Liver (tissue), 9 donors: ENCODE data around the gene RAB11FIP5. TPM values are rescaled to one million over a fixed set of nuclear protein-coding genes. Genes with fewer than 3 reads are reported as not detected.

Experiments used
- DNase-seq: peaks from one replicate; pipeline ENCODE4 v3.0.0-alpha.2; 2017; ENCODE audit warnings: low spot score
- H3K27ac ChIP-seq, 2 donors: one replicate each; pipeline ENCODE4 v1.7.0; 2013; ENCODE audit warnings: inconsistent platforms in 2 of 2, low read length in 2 of 2, control low read depth in 1 of 2, low read depth in 1 of 2, mild to moderate bottlenecking in 1 of 2
- H3K27me3 ChIP-seq, 4 donors: one replicate each; pipeline versions ENCODE4 v1.6.1 to v1.7.0; 2013; ENCODE audit warnings: low read length in 3 of 4, inconsistent platforms in 1 of 4, mild to moderate bottlenecking in 1 of 4, moderate library complexity in 1 of 4; ENCODE audit not compliant: control insufficient read depth in 4 of 4, insufficient read depth in 4 of 4
- H3K36me3 ChIP-seq, 4 donors: one replicate each; pipeline versions ENCODE4 v1.6.1 to v1.7.0; 2013; ENCODE audit warnings: low read length in 3 of 4, mild to moderate bottlenecking in 3 of 4, low read depth in 1 of 4, moderate library complexity in 1 of 4; ENCODE audit not compliant: control insufficient read depth in 4 of 4, insufficient read depth in 3 of 4
- H3K4me1 ChIP-seq, 4 donors: one replicate each; pipeline versions ENCODE4 v1.6.1 to v1.7.0; 2013; ENCODE audit warnings: low read length in 3 of 4, mild to moderate bottlenecking in 3 of 4, moderate library complexity in 1 of 4; ENCODE audit not compliant: control insufficient read depth in 4 of 4, insufficient read depth in 4 of 4
- H3K4me3 ChIP-seq, 3 donors: one replicate each; pipeline versions ENCODE4 v1.6.1 to v1.7.0; 2013; ENCODE audit warnings: low read length in 3 of 3, control low read depth in 1 of 3, low read depth in 1 of 3, mild to moderate bottlenecking in 1 of 3
- H3K9ac ChIP-seq, 2 donors: one replicate each; pipeline ENCODE4 v1.7.0; 2013; ENCODE audit warnings: low read length in 2 of 2, mild to moderate bottlenecking in 2 of 2, moderate library complexity in 2 of 2, control low read depth in 1 of 2, low read depth in 1 of 2
- H3K9me3 ChIP-seq, 4 donors: one replicate each; pipeline versions ENCODE4 v1.6.1 to v1.7.0; 2013; ENCODE audit warnings: low read length in 3 of 4; ENCODE audit not compliant: control insufficient read depth in 4 of 4
- FOXA2 ChIP-seq: IDR thresholded peaks from 2 replicates; pipeline ENCODE4 v1.6.1; 2016; ENCODE audit warnings: antibody characterized with exemption
- GABPA ChIP-seq, 2 donors: IDR thresholded peaks in 1 of 2; conservative IDR thresholded peaks in 1 of 2; 2 replicates each; pipeline ENCODE4 v1.6.1; 2016; ENCODE audit warnings: antibody characterized with exemption in 2 of 2, mild to moderate bottlenecking in 1 of 2, moderate library complexity in 1 of 2
- HNF4G ChIP-seq: IDR thresholded peaks from 2 replicates; pipeline ENCODE4 v1.6.1; 2016; ENCODE audit warnings: antibody characterized with exemption
- NR2F2 ChIP-seq: IDR thresholded peaks from 2 replicates; pipeline ENCODE4 v1.6.1; 2016; ENCODE audit warnings: antibody characterized with exemption
- SP1 ChIP-seq: IDR thresholded peaks from 2 replicates; pipeline ENCODE4 v1.6.1; 2018; ENCODE audit warnings: antibody characterized with exemption, mild to moderate bottlenecking
- TAF1 ChIP-seq: conservative IDR thresholded peaks from 2 replicates; pipeline ENCODE4 v1.6.1; 2016; ENCODE audit warnings: antibody characterized with exemption, mild to moderate bottlenecking
- WGBS: extraction: QIAGEN DNeasy Blood & Tissue Kit; methylation state at CpG from one replicate; pipeline ENCODE4 v1.1.7; 2013; 5-methylcytosine and 5-hydroxymethylcytosine counted together
- polyA plus RNA-seq, 2 donors: library from polyadenylated mRNA; stranded (reverse) in 1 of 2; unstranded in 1 of 2; fragments of 200-250 nt in 1 of 2; fragments of >200 nt in 1 of 2; fragmentation: Nextera tagmentation in 1 of 2; extraction: Ambion mirVana in 1 of 2; gene quantifications; one replicate each; pipeline versions ENCODE4 v1.2.1 to v1.2.3, GENCODE V29; 2013 to 2015
- total RNA-seq, 2 donors: library from RNA; depleted of rRNA; stranded (reverse); fragments of >200 nt; gene quantifications; one replicate each; pipeline ENCODE4 v1.2.3, GENCODE V29; 2014
- TF ChIP-seq, protein P1 (sequence below): fragments of 150-350 bp; IDR thresholded peaks from 2 replicates; pipeline ENCODE4 v1.5.1; 2017; ENCODE audit warnings: improper control_type of control experiment, low read depth, low read length; ENCODE audit not compliant: missing input control
- TF ChIP-seq, protein P2 (sequence below): IDR thresholded peaks from 2 replicates; pipeline ENCODE4 v1.6.1; 2016; ENCODE audit warnings: antibody characterized with exemption
- TF ChIP-seq, protein P3 (sequence below): IDR thresholded peaks from 2 replicates; pipeline ENCODE4 v1.6.1; 2016; ENCODE audit warnings: antibody characterized with exemption
- TF ChIP-seq, protein P4 (sequence below): IDR thresholded peaks from 2 replicates; pipeline ENCODE4 v1.6.1; 2016; ENCODE audit warnings: antibody characterized with exemption
- TF ChIP-seq, protein P5 (sequence below): IDR thresholded peaks from 2 replicates; pipeline ENCODE4 v1.6.1; 2016; ENCODE audit warnings: antibody characterized with exemption, mild to moderate bottlenecking
- donor health status: healthy.
- donor health status: healthy.
- donor health status: healthy.
- donor health status: healthy.
- donor health status: healthy.

The RAB11FIP5 gene
- total and polyA plus RNA-seq, 4 donors, result 2.8 to 8.1 (median 5.4) TPM

DNA sequence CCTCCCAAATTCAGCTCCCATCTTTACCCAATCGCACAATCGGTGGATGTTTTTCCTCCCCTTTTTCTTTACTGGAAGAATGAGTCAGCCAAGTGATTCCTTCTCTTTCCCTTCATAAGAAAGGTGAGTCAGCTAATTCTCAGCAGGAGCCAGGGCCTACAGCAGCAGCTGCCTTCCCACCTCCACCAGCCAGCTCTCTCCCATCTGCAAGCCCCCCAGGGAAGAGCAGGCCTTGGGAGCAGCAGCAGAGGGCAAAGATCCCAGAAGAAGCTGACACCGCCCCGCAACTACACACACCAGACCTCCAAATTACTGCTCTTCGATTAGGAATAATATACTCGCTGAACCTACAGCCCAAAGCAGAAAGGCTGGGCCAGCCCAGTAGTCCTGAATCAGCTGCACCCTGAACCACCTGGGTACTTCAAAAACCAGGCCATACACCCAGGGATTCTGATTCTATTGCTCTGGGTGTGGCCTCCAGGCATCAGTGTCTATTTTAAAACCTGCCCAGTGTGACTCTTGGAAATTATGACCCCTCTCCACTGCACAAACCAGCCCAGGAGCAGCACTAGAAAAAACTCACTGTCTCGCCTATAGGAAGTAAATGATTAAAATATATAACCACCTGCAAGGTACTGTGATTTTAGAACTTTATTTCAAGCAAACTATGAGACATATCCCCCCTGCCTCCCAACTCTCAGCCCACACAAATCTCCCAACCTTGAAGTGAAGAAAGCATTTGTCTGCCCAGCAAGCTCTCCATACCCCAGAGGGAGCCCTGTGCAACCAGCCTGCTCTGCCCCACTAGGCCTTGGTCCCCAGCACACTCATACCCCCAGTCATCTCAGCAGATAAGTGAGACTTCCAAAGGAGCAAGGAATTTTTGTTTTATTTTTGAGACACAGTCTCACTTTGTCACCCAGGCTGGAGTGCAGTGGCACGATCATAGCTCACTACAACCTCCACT lies 48.6 kb downstream of the RAB11FIP5 start:
- H3K4me3 ChIP-seq, result no peak overlapping the region
- H3K9me3 ChIP-seq, result no peaks in the 10 kb centered on the region
- H3K36me3 ChIP-seq, result peaks cover 0 to 2% (median 0%) of the 10 kb centered on the region in 4 donors
- peaks cover 0 to 46% (median 33%) of the 10 kb centered on the region in 4 donors for H3K4me1 ChIP-seq
- TF ChIP-seq, protein P1, sequence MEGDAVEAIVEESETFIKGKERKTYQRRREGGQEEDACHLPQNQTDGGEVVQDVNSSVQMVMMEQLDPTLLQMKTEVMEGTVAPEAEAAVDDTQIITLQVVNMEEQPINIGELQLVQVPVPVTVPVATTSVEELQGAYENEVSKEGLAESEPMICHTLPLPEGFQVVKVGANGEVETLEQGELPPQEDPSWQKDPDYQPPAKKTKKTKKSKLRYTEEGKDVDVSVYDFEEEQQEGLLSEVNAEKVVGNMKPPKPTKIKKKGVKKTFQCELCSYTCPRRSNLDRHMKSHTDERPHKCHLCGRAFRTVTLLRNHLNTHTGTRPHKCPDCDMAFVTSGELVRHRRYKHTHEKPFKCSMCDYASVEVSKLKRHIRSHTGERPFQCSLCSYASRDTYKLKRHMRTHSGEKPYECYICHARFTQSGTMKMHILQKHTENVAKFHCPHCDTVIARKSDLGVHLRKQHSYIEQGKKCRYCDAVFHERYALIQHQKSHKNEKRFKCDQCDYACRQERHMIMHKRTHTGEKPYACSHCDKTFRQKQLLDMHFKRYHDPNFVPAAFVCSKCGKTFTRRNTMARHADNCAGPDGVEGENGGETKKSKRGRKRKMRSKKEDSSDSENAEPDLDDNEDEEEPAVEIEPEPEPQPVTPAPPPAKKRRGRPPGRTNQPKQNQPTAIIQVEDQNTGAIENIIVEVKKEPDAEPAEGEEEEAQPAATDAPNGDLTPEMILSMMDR, result no peak
- peak overlapping the region in 1 of 2 donors; percentile 11 for H3K27ac ChIP-seq
- H3K27me3 ChIP-seq, result no peaks in the 10 kb centered on the region
- no peak for DNase-seq
- 91% methylated on average over 8 of the region's 8 CpGs for WGBS
- H3K9ac ChIP-seq, result no peak overlapping the region

DNA sequence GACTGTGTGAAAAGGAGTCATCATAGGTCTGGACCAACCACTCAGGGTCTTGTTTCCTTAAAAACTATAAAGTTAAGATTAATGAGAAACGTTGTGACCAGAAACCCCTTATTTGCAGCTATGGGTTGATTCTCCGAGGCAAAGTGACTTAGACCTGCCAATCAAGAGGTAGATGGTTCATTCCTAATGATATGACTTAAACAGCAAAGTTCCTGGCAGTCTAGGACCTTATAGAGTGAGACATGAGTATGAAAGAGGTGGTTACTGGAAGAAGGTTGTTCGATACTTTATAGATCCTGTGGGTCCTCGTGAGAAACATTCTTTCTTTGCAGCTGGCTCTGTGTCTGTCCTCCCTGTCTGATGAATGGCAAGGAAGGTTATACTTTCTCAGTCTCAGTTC lies 49.3 kb downstream of the RAB11FIP5 start:
- Histone ChIP-seq H3K9me3 (no peaks in the 10 kb centered on the region), H3K4me1 (peaks cover 0 to 40% (median 29%) of the 10 kb centered on the region in 4 donors), H3K27me3 (no peaks in the 10 kb centered on the region), H3K27ac (peak overlapping the region in 1 of 2 donors; percentile 44), H3K9ac (no peak overlapping the region), H3K36me3 (peaks cover 0 to 2% (median under 1%) of the 10 kb centered on the region in 4 donors), H3K4me3 (no peak overlapping the region)
- 78% methylated on average over 4 of the region's 4 CpGs for WGBS
- no peak for DNase-seq
- TF ChIP-seq, protein P2, sequence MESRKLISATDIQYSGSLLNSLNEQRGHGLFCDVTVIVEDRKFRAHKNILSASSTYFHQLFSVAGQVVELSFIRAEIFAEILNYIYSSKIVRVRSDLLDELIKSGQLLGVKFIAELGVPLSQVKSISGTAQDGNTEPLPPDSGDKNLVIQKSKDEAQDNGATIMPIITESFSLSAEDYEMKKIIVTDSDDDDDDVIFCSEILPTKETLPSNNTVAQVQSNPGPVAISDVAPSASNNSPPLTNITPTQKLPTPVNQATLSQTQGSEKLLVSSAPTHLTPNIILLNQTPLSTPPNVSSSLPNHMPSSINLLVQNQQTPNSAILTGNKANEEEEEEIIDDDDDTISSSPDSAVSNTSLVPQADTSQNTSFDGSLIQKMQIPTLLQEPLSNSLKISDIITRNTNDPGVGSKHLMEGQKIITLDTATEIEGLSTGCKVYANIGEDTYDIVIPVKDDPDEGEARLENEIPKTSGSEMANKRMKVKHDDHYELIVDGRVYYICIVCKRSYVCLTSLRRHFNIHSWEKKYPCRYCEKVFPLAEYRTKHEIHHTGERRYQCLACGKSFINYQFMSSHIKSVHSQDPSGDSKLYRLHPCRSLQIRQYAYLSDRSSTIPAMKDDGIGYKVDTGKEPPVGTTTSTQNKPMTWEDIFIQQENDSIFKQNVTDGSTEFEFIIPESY, result no peak
- no peak for TF ChIP-seq SP1
- no peak for TF ChIP-seq GABPA (IDR thresholded peaks at IDR 0.05 in 1 of 2, conservative IDR thresholded peaks at IDR 0.05 in 1 of 2)
- no peak for TF ChIP-seq FOXA2
- TF ChIP-seq, protein P3, sequence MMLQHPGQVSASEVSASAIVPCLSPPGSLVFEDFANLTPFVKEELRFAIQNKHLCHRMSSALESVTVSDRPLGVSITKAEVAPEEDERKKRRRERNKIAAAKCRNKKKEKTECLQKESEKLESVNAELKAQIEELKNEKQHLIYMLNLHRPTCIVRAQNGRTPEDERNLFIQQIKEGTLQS, result no peak
- no peak for TF ChIP-seq TAF1
- TF ChIP-seq NR2F2, result no peak
- no peak for TF ChIP-seq HNF4G
- TF ChIP-seq, protein P4, sequence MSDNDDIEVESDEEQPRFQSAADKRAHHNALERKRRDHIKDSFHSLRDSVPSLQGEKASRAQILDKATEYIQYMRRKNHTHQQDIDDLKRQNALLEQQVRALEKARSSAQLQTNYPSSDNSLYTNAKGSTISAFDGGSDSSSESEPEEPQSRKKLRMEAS, result no peak
- TF ChIP-seq, protein P1, result no peak
- TF ChIP-seq, protein P5, sequence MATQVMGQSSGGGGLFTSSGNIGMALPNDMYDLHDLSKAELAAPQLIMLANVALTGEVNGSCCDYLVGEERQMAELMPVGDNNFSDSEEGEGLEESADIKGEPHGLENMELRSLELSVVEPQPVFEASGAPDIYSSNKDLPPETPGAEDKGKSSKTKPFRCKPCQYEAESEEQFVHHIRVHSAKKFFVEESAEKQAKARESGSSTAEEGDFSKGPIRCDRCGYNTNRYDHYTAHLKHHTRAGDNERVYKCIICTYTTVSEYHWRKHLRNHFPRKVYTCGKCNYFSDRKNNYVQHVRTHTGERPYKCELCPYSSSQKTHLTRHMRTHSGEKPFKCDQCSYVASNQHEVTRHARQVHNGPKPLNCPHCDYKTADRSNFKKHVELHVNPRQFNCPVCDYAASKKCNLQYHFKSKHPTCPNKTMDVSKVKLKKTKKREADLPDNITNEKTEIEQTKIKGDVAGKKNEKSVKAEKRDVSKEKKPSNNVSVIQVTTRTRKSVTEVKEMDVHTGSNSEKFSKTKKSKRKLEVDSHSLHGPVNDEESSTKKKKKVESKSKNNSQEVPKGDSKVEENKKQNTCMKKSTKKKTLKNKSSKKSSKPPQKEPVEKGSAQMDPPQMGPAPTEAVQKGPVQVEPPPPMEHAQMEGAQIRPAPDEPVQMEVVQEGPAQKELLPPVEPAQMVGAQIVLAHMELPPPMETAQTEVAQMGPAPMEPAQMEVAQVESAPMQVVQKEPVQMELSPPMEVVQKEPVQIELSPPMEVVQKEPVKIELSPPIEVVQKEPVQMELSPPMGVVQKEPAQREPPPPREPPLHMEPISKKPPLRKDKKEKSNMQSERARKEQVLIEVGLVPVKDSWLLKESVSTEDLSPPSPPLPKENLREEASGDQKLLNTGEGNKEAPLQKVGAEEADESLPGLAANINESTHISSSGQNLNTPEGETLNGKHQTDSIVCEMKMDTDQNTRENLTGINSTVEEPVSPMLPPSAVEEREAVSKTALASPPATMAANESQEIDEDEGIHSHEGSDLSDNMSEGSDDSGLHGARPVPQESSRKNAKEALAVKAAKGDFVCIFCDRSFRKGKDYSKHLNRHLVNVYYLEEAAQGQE, result no peak
